Measurements from ENCODE around the gene NEO1. TPM values are rescaled to one million over a fixed set of nuclear protein-coding genes. Genes with fewer than 3 reads are reported as not detected.

The NEO1 gene
- total RNA-seq, 4 donors from 2014 or later, result 11.5 to 80.3 (median 36.1) TPM

DNA sequence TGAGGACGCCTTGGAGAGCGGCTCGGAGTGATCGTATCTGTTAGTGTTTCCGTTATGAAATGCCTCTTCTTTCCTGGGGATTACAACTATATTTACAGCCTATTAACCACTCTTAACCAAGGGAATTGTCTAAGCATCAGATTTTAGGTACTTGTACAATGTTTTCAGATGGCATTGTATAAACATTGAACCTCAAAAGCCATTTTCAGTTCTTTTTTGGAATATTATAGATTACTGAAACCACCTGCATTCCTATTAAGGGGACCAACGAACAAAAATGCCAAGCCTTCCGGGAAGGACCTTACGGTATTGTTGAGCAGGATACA lies 1.1 kb downstream of the NEO1 start:
- peaks cover 0 to 10% of the 10 kb centered on the region in 2 donors for H3K4me1 ChIP-seq
- intact Hi-C loops (cut with DNase I; ENCODE audit: low total_unique reads), result no loop called here
- TF ChIP-seq, protein P1, sequence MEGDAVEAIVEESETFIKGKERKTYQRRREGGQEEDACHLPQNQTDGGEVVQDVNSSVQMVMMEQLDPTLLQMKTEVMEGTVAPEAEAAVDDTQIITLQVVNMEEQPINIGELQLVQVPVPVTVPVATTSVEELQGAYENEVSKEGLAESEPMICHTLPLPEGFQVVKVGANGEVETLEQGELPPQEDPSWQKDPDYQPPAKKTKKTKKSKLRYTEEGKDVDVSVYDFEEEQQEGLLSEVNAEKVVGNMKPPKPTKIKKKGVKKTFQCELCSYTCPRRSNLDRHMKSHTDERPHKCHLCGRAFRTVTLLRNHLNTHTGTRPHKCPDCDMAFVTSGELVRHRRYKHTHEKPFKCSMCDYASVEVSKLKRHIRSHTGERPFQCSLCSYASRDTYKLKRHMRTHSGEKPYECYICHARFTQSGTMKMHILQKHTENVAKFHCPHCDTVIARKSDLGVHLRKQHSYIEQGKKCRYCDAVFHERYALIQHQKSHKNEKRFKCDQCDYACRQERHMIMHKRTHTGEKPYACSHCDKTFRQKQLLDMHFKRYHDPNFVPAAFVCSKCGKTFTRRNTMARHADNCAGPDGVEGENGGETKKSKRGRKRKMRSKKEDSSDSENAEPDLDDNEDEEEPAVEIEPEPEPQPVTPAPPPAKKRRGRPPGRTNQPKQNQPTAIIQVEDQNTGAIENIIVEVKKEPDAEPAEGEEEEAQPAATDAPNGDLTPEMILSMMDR (IDR thresholded peaks at IDR 0.05), result no peak
- TF ChIP-seq POLR2A (IDR thresholded peaks at IDR 0.05), result no peak

DNA sequence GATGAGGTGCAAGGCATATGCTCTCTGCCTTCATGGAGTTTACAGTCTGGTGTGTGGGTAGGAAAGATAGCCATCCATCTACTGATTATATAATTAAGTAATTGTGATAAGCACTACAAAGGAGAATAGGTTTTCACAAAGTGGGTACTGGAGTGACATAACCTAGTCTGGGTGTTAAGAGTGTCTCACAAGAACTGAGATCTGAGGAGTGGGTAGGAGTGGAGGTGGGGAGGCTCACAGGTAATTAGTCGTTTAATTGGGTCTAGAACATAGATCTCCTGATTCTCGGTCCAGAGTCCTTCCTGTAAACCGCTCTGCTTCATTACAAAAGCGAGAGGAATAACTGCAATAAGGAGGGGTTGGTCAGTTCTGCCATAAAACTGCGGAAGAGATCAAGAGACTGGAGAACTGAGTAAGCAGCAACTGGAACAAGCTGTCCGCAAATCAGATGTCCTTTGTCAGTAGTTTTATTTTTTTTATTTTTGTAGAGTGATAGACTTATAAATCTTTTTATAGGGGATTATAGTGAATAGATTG lies 2.2 kb downstream of the NEO1 start:
- Histone ChIP-seq H3K27me3 (no peaks in the 10 kb centered on the region), H3K4me1 (peaks cover 0 to 10% of the 10 kb centered on the region in 2 donors), H3K4me3 (no peak overlapping the region), H3K36me3 (no peaks in the 10 kb centered on the region), H3K27ac (no peak overlapping the region), H3K9me3 (no peaks in the 10 kb centered on the region)
- TF ChIP-seq POLR2A (IDR thresholded peaks at IDR 0.05), result no peak
- DNase-seq, result no peak
- intact Hi-C loops (cut with DNase I; ENCODE audit: low total_unique reads), result no loop called here

More for the DNA sequence above, 1.1 kb downstream of the NEO1 start:
- Histone ChIP-seq H3K27ac (peak overlapping the region; percentile 91 to 93), H3K36me3 (no peaks in the 10 kb centered on the region), H3K27me3 (no peaks in the 10 kb centered on the region), H3K9me3 (no peaks in the 10 kb centered on the region), H3K4me3 (peak overlapping the region; percentile 64 to 96)
- DNase-seq, result no peak

DNA sequence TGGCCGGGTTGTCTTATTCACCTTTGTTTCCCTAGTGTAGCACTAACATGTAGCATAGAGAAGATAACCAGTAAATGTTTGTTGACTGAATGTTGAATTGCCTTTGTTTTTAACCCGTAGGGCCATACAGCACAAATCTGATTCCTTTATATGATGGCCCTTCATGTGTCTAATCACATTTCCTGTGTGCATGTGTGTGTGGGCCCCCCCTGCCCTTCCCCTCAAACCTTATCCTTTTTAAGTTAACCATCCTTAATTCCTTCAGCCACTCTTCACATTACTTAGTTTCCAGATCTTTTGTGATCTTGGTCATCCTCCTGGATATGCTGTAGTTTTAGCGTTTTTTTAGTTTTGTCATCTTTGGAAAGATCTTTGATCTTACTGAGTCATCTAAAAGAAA lies 4.2 kb downstream of the NEO1 start:
- no peak overlapping the region for H3K27ac ChIP-seq
- intact Hi-C loops (cut with DNase I; ENCODE audit: low total_unique reads), result no loop called here
- TF ChIP-seq POLR2A (IDR thresholded peaks at IDR 0.05), result no peak
- no peak overlapping the region for H3K4me3 ChIP-seq
- no peaks in the 10 kb centered on the region for H3K27me3 ChIP-seq
- peaks cover 0 to 10% of the 10 kb centered on the region in 2 donors for H3K4me1 ChIP-seq
- DNase-seq, result no peak
- no peaks in the 10 kb centered on the region for H3K9me3 ChIP-seq
- H3K36me3 ChIP-seq, result no peaks in the 10 kb centered on the region

DNA sequence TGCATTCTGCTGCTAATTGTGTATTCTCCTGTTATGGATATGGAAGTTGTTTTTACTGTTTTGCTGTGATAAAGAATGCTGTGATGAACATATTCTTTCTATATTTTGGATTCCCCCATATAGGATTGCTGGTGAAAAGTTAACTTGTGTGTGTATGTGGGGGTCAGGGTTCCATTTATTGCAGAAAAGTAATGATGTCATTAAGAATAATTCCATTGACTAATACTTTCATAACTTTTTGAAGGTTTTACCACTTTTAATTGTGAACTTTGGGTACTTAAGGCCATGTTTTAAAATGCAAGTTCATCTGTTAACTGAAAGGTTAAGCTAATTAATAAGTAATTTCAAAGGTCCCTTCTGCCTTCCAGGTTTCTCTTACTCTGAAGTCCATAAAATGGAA lies 6.2 kb downstream of the NEO1 start:
- no peak for TF ChIP-seq POLR2A (IDR thresholded peaks at IDR 0.05)
- TF ChIP-seq, protein P1 (IDR thresholded peaks at IDR 0.05), result no peak
- no peak for DNase-seq
- Histone ChIP-seq H3K9me3 (no peaks in the 10 kb centered on the region), H3K4me3 (no peak overlapping the region), H3K36me3 (no peaks in the 10 kb centered on the region), H3K4me1 (peaks cover 0 to 10% of the 10 kb centered on the region in 2 donors), H3K27me3 (no peaks in the 10 kb centered on the region), H3K27ac (no peak overlapping the region)
- intact Hi-C loops (cut with DNase I; ENCODE audit: low total_unique reads), result no loop called here

DNA sequence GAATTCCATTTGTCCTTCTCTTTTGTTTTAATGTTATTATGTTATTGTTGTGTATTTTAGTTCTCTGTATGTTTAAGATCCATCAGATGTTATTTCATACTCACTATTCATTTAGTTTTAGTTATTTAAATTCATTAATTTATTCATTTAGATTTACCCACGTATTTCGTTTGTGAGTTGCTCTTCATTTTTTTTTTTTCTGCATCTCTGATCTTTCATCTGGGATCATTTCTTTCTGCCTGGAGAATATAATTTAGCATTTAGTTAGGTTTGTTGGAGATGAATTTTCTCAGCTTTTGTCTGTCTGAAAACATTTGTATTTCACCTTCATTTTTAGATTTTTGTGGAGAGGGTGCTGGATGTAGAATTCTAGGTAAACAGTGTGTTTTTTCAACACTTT lies 12.9 kb downstream of the NEO1 start:
- intact Hi-C loops (cut with DNase I; ENCODE audit: low total_unique reads), result no loop called here
- TF ChIP-seq, protein P1 (IDR thresholded peaks at IDR 0.05), result no peak
- no peak for TF ChIP-seq POLR2A (IDR thresholded peaks at IDR 0.05)

DNA sequence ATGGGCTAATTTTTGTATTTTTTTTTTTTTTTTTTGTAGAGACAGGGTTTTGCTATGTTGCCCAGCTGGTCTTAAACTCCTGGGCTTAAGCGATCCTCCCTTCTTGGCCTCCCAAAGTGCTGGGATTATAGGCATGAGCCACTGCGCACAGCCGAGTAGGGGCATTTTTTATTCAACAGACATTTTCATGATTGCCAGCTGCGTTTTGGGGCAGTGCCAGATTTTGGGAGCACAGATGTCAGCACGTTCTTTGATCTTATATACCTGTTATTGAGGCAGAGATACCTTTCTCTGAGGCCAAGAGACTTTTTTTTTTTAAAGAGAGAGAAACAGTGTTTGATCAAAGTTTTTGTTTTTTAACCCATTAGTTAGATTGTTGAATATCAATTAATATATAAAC lies 16.8 kb downstream of the NEO1 start:
- Histone ChIP-seq H3K27ac (no peak overlapping the region), H3K4me1 (no peaks in the 10 kb centered on the region), H3K4me3 (no peak overlapping the region), H3K9me3 (no peaks in the 10 kb centered on the region), H3K27me3 (no peaks in the 10 kb centered on the region), H3K36me3 (no peaks in the 10 kb centered on the region)
- intact Hi-C loops (cut with DNase I; ENCODE audit: low total_unique reads), result no loop called here
- TF ChIP-seq POLR2A (IDR thresholded peaks at IDR 0.05), result no peak
- TF ChIP-seq, protein P1 (IDR thresholded peaks at IDR 0.05), result no peak
- no peak for DNase-seq

More for the DNA sequence above, 12.9 kb downstream of the NEO1 start:
- H3K36me3 ChIP-seq, result no peaks in the 10 kb centered on the region
- H3K4me1 ChIP-seq, result no peaks in the 10 kb centered on the region
- H3K27ac ChIP-seq, result no peak overlapping the region
- no peaks in the 10 kb centered on the region for H3K9me3 ChIP-seq
- no peaks in the 10 kb centered on the region for H3K27me3 ChIP-seq
- DNase-seq, result no peak
- H3K4me3 ChIP-seq, result no peak overlapping the region

Data from uterus (tissue), 4 donors.